Skeletal muscle satellite cell (primary cell): ENCODE results near the gene LACTBL1.
"Not testable (repeated sequence)": the region's sequence is repeated elsewhere in the genome, so short reads cannot be mapped to it uniquely, and the experiment has no call there.

Experiments
- H3K27me3 ChIP-seq: 2 replicates; pipeline ENCODE4 v1.7.0; 2013; ENCODE audit warnings: low read length; ENCODE audit not compliant: control insufficient read depth, insufficient read depth
- H3K36me3 ChIP-seq: 2 replicates; pipeline ENCODE4 v1.7.0; 2013; ENCODE audit warnings: mild to moderate bottlenecking, control low read depth, low read length; ENCODE audit not compliant: insufficient read depth
- H3K4me1 ChIP-seq: 2 replicates; pipeline ENCODE4 v1.7.0; 2013; ENCODE audit warnings: low read length; ENCODE audit not compliant: control insufficient read depth, insufficient read depth
- H3K4me2 ChIP-seq: 2 replicates; pipeline ENCODE4 v1.7.0; 2013; ENCODE audit warnings: mild to moderate bottlenecking, low read length
- H3K4me3 ChIP-seq: 2 replicates; pipeline ENCODE4 v1.7.0; 2013; ENCODE audit warnings: low read length
- H3K9ac ChIP-seq: 2 replicates; pipeline ENCODE4 v1.7.0; 2013; ENCODE audit warnings: mild to moderate bottlenecking, low read depth, low read length, moderate library complexity
- H3K9me3 ChIP-seq: replicated peaks from 2 replicates; pipeline ENCODE4 v1.7.0; 2013; ENCODE audit warnings: mild to moderate bottlenecking, control low read depth, low read length

LACTBL1 gene

DNA sequence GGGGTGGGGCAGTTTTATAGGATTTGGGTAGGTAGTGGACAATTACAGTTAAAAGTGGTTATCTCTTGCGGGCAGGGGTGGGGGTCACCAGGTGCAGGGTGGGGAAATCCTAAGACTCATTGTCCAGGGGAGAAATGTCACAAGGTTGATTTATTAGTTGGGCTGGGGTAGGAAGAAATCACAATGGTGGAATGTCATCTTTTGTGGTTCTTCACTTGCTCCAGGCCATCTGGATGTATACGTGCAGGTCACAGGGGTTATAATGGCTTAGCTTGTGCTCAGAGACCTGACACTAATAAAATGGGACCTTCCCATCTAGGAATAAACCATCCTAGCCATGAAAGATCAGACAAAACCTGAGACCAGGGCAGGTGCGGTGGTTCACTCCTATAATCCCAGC, 31.4 kb upstream of the LACTBL1 start:
- Histone ChIP-seq H3K9ac (no peak overlapping the region), H3K27me3 (peaks cover 8% of the 10 kb centered on the region), H3K9me3 (no peaks in the 10 kb centered on the region), H3K36me3 (no peaks in the 10 kb centered on the region), H3K4me3 (no peak overlapping the region), H3K4me1 (no peaks in the 10 kb centered on the region), H3K4me2 (no peak overlapping the region)

DNA sequence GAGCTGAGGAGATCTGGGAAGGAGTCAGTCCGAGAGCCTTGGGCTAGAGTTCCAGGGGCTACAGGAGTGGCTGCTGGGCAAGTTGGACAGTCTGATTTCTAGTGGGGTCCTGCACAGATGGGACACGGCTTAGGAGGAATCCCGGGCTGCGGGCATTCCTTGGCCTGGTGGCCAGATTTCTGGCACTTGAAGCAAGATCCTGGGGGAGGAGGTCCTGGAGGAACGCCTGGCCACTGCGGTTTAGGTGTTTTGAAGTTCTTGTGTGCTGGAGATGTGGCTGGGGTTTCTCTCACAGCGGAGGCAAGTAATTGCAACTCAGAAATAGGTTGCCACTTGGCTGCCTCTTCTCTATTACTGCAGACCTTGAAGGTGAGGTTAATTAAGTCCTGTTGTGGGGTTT, 29.6 kb upstream of the LACTBL1 start:
- H3K4me2 ChIP-seq, H3K36me3 ChIP-seq, H3K9me3 ChIP-seq, H3K27me3 ChIP-seq, H3K4me3 ChIP-seq, H3K4me1 ChIP-seq, H3K9ac ChIP-seq: not testable (repeated sequence)

DNA sequence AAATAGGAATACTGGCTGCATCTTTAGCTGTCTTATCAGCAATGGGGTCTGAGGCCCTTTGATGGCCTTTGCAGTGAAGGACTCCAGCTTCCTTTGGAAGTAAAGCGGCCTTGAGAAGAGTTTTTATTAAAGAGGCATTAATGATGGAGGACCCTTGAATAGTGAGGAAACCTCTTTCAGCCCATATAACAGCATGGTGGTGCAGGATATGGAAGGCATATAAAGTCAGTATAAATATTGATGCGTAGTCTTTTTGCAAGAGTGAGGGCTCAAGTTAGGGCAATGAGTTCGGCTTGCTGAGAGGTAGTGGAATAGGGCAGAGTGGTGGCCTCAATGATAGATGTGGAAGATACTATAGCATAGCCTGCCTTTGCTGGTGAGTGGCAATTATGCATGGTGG, 27.5 kb upstream of the LACTBL1 start:
- not testable (repeated sequence) for H3K4me2 ChIP-seq, H3K4me1 ChIP-seq, H3K9ac ChIP-seq, H3K9me3 ChIP-seq, H3K27me3 ChIP-seq, H3K36me3 ChIP-seq, H3K4me3 ChIP-seq

DNA sequence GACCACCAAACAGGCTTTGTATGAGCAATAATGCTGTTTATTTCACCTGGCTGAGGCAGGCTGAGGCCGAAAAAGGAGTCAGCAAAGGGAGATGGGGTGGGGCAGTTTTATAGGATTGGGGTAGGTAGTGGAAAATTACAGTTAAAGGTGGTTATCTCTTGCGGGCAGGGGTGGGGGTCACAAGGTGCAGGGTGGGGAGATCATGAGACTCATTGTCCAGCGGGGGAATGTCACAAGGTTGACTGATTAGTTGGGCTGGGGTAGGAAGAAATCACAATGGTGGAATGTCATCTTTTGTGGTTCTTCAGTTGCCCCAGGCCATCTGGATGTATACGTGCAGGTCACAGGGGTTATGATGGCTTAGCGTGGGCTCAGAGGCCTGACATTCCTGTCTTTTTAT, 24.9 kb upstream of the LACTBL1 start:
- not testable (repeated sequence) for H3K27me3 ChIP-seq, H3K4me2 ChIP-seq, H3K4me1 ChIP-seq, H3K36me3 ChIP-seq, H3K4me3 ChIP-seq, H3K9me3 ChIP-seq, H3K9ac ChIP-seq

DNA sequence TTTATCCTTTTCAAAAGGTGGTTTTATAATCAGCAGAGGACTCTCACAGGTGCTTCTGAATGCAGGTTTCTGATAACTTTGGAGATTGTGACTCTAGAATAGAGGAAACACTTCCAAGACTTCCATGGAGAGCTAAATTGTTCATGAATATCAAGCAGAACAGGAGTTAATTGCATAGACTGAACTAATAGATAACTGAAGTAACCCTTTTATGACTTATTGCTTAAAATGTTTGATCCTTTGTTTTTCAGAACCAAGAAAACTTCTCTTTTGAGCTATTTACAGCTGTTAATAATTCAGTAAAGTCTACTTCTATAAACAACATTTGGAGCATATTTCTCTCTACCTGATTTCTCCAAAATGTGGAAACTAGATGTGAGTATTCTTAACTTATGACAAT, 23.1 kb upstream of the LACTBL1 start:
- no peaks in the 10 kb centered on the region for H3K4me1 ChIP-seq
- no peak overlapping the region for H3K4me3 ChIP-seq

DNA sequence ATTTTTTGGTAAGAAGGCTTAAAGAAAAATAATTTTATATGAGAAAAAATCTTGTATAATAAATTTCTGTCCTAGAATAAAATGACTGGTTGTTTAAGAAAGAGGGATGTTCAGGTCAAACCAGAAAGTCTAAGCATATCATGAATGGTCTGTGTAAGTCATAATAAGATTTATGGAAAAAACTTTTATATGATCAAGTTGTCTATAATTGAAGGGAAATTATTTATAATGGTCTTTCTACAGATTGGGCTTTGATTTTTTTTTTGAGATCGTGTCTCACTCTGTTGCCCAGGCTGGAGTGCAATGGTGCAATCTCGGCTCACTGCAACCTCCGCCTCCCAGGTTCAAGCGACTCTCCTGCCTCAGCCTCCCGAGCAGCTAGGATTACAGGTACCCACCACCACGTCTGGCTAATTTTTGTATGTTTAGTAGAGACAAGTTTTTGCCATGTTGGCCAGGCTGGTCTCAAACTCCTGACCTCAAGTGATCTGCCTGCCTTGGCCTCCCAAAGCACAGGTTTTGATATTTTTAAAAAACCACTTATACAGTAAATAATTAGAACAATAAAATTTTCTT, 20.6 kb upstream of the LACTBL1 start:
- not testable (repeated sequence) for H3K4me2 ChIP-seq, H3K27me3 ChIP-seq, H3K36me3 ChIP-seq, H3K4me1 ChIP-seq, H3K4me3 ChIP-seq, H3K9ac ChIP-seq, H3K9me3 ChIP-seq

More for the DNA sequence above, 23.1 kb upstream of the LACTBL1 start:
- Histone ChIP-seq H3K27me3 (no peaks in the 10 kb centered on the region), H3K4me2 (no peak overlapping the region), H3K9me3 (peaks cover 3% of the 10 kb centered on the region), H3K36me3 (no peaks in the 10 kb centered on the region), H3K9ac (no peak overlapping the region)

DNA sequence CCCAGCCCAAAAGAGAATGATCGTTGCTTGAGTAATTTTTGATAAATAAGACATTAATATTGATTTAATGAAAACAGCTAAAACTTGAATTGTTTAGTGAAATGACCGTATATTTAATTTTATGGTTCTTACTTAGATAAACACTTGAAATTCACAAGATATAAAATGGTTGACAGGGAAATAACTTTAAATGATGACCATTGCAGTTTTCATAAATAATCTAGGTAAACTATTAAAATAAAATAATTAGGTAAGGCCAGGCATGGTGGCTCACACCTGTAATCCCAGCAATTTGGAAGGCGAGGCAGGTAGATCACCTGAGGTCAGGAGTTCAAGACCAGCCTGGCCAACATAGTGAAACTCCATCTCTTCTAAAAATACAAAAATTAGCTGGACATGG, 19.7 kb upstream of the LACTBL1 start:
- H3K9ac ChIP-seq, H3K4me1 ChIP-seq, H3K27me3 ChIP-seq, H3K36me3 ChIP-seq, H3K4me2 ChIP-seq, H3K9me3 ChIP-seq, H3K4me3 ChIP-seq: not testable (repeated sequence)

DNA sequence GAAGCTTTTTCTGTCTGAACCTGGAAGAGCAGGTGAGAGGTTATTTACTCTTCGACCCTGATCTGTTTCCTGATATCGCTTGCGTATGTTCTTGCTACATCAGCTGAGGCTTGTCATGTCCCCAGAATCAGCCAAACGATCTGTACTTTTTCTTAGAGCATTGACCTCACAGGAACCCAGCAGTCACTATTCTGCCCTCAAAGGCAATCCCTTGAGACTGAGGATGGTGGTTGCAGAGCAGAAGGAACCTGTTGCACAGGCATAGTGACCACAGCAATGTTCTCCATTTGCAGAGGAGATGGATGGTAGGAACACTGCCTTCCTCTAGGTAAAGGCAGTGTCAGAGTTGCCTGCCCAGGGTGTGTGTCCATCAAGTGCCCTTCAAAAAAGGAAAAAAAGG, 11.3 kb upstream of the LACTBL1 start:
- H3K4me3 ChIP-seq, result no peak overlapping the region
- H3K27me3 ChIP-seq, result peaks cover 31% of the 10 kb centered on the region
- H3K9ac ChIP-seq, result no peak overlapping the region

DNA sequence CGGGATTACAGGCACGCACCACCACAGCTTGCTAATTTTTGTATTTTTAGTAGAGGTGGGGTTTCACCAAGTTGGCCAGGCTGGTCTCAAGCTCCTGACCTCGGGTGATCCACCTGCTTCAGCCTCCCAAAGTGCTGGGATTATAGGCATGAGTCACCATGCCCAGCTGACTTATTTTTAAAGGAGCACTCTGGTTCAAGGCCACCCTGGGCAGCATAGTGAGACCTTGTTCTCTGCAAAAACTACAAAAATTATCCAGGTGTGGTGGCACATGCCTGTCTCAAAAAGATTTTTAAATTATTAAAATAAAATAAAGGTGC, 7.8 kb upstream of the LACTBL1 start:
- H3K4me2 ChIP-seq, H3K9ac ChIP-seq, H3K4me3 ChIP-seq, H3K36me3 ChIP-seq, H3K9me3 ChIP-seq: not testable (repeated sequence)
- H3K4me1 ChIP-seq, result peaks cover 13% of the 10 kb centered on the region
- peaks cover 16% of the 10 kb centered on the region for H3K27me3 ChIP-seq

More for the DNA sequence above, 11.3 kb upstream of the LACTBL1 start:
- Histone ChIP-seq H3K4me2 (no peak overlapping the region), H3K4me1 (no peaks in the 10 kb centered on the region), H3K9me3 (no peaks in the 10 kb centered on the region), H3K36me3 (no peaks in the 10 kb centered on the region)

DNA sequence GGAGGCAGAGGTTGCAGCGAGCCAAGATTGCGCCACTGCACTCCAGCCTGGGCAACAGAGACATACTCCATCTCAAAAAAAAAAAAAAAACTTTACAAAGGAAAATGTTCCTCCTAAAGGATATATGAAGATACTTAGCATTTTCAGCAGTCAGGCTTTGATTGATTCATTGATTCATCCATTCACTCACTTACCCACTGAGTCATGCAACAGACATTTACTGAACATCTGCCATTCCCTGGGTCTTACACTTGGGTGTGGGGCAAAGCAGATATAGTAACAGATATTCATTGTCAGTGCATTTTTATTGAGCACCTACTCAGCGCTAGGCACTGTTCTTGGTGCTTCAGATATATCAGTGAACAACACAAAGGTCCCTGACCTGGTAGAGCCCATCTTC, 5.6 kb upstream of the LACTBL1 start:
- Histone ChIP-seq H3K27me3 (peaks cover 14% of the 10 kb centered on the region), H3K36me3 (no peaks in the 10 kb centered on the region), H3K9me3 (no peaks in the 10 kb centered on the region), H3K9ac (no peak overlapping the region), H3K4me3 (no peak overlapping the region), H3K4me2 (no peak overlapping the region), H3K4me1 (peaks cover 13% of the 10 kb centered on the region)

DNA sequence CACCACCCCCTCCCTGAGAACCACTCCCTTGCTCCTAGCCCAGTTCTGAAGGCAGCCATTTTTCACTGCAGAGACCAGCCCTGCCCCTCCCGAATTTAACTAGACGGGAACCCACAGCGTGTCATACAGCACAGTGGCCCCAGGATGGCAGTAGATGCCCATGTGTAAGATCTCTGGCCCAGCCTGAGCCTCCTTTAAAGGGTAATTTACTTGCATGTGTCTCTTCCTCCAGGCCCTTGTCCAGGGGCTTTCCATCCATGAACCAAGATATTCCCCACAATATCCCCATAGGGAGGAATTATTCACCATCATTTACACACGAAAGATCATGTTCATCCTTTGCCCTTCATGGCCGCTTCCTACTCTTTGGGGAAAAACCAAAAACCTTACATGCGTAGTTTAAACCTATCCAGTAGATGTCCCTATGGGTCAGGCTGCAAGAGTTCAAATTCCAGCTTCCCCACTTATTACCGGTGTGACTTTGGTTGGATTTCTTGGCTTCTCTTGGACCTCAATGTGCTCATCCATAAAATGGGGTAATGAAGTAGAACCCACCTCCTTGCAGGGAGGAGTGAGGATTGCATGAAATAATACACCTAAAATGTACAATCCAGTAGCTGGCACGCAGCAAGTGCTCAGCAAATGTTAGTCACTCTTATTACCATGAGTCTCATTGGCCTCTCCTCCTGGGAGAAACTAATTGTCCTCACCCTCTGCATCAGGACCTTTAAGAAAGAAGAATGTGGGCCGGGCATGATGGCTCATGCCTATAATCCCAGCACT, 4.0 kb upstream of the LACTBL1 start:
- H3K4me3 ChIP-seq, result no peak overlapping the region

DNA sequence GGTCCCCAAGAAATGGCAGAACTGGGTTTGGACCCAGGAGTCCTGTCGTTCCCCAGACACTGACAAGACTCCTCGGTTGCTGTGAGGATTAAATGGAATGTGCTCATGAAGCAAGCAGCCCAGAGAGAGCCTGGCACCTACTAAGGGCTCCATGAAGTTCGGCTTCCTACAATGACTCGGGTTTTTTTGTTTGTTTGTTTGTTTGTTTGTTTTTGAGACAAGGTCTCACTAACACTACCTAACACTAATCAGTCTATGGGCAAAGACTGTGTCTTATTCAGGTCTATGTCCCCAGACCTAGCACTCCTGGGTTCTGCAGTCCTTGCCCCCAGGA, 3.4 kb upstream of the LACTBL1 start:
- Histone ChIP-seq H3K4me2 (peak overlapping the region; percentile 45), H3K27me3 (peaks cover 21% of the 10 kb centered on the region), H3K4me1 (peaks cover 13% of the 10 kb centered on the region), H3K9ac (peak overlapping the region; percentile 26), H3K4me3 (no peak overlapping the region), H3K9me3 (no peaks in the 10 kb centered on the region), H3K36me3 (no peaks in the 10 kb centered on the region)

More for the DNA sequence above, 4.0 kb upstream of the LACTBL1 start:
- Histone ChIP-seq H3K36me3 (no peaks in the 10 kb centered on the region), H3K9me3 (no peaks in the 10 kb centered on the region), H3K27me3 (peaks cover 16% of the 10 kb centered on the region), H3K4me1 (peaks cover 13% of the 10 kb centered on the region), H3K9ac (peak overlapping the region; percentile 26), H3K4me2 (peak overlapping the region; percentile 45)
